CD4-positive, alpha-beta T cell (primary cell): ENCODE results near the gene LBX2. TPM values are rescaled to one million over a fixed set of nuclear protein-coding genes. Genes with fewer than 3 reads are reported as not detected.

Experiments
- ATAC-seq: fragments of 200-7000 bp; cut with Tn5 transposase; one replicate; pipeline ENCODE4 v1.10.0; 2022; ENCODE audit warnings: mild to moderate bottlenecking; ENCODE audit not compliant: poor library complexity
- CTCF ChIA-PET: fragments of 350-600 bp; sonication (Branson Sonifier 250); formaldehyde crosslinking; loops from one replicate; lab custom pipeline; 2021; ENCODE audit warnings: antibody characterized with exemption, inconsistent platforms; lab: Charles Lee
- POLR2A ChIA-PET: fragments of 350-600 bp; sonication (Branson Sonifier 250); formaldehyde crosslinking; loops from one replicate; lab custom pipeline; 2021; ENCODE audit warnings: antibody characterized with exemption, inconsistent platforms; lab: Charles Lee
- DNase-seq, 14 experiments: peaks; one replicate each; pipeline ENCODE4 v3.0.0-alpha.2; 2013 to 2020; ENCODE audit warnings: mixed read lengths in 2 of 14
- H3K27ac ChIP-seq, 2 donors: one replicate each; pipeline versions ENCODE4 v1.5.1 to v1.7.0; 2013; ENCODE audit warnings: low read length in 2 of 2, low read depth in 1 of 2, mild to moderate bottlenecking in 1 of 2
- H3K27me3 ChIP-seq, 2 experiments: 1 replicate in 1 of 2; 2 replicates in 1 of 2; pipeline versions ENCODE4 v1.6.1 to v1.7.0; 2013; ENCODE audit warnings: low read length in 2 of 2, control low read depth in 1 of 2, mild to moderate bottlenecking in 1 of 2, moderate library complexity in 1 of 2; ENCODE audit not compliant: insufficient read depth in 2 of 2, control insufficient read depth in 1 of 2
- H3K36me3 ChIP-seq: one replicate; pipeline ENCODE4 v1.6.1; 2013; ENCODE audit warnings: low read length, control low read depth; ENCODE audit not compliant: insufficient read depth
- H3K4me1 ChIP-seq: one replicate; pipeline ENCODE4 v1.6.1; 2013; ENCODE audit warnings: low read length, control low read depth; ENCODE audit not compliant: insufficient read depth
- H3K4me3 ChIP-seq: one replicate; pipeline ENCODE4 v1.5.1; 2013; ENCODE audit warnings: mild to moderate bottlenecking, low read length, moderate library complexity
- H3K9me3 ChIP-seq, 2 experiments: 1 replicate in 1 of 2; 2 replicates in 1 of 2; pipeline versions ENCODE4 v1.6.1 to v1.7.0; 2013; ENCODE audit warnings: low read length in 2 of 2, mild to moderate bottlenecking in 2 of 2, control low read depth in 1 of 2, moderate library complexity in 1 of 2; ENCODE audit not compliant: control insufficient read depth in 1 of 2, insufficient read depth in 1 of 2
- H3K27ac Mint-ChIP-seq: one replicate; pipeline ENCODE4 v1.8.0; 2020; ENCODE audit warnings: mixed read lengths
- H3K27me3 Mint-ChIP-seq: one replicate; pipeline ENCODE4 v1.8.0; 2021; ENCODE audit warnings: mixed read lengths
- H3K36me3 Mint-ChIP-seq: one replicate; pipeline ENCODE4 v1.8.0; 2021; ENCODE audit warnings: low read depth, mixed read lengths
- H3K4me1 Mint-ChIP-seq: one replicate; pipeline ENCODE4 v1.8.0; 2021; ENCODE audit warnings: low read depth, mixed read lengths
- H3K4me3 Mint-ChIP-seq: one replicate; pipeline ENCODE4 v1.8.0; 2020; ENCODE audit warnings: mild to moderate bottlenecking, mixed read lengths
- H3K9me3 Mint-ChIP-seq: one replicate; pipeline ENCODE4 v1.8.0; 2020; ENCODE audit warnings: mixed read lengths
- intact Hi-C, 2 experiments: fragments of 100-400 bp; cut with DNase I in 1 of 2; cut with micrococcal nuclease in 1 of 2; formaldehyde crosslinking; loops; one replicate each; pipeline versions ENCODE4 v1.15.1 to v1.9.0; 2023 to 2025; cut with DNase I, micrococcal nuclease
- total RNA-seq, 174 experiments: library from RNA in 2 of 174; stranded (reverse) in 2 of 174; gene quantifications; one replicate each; pipeline ENCODE4 v1.2.3 and lab custom pipeline; 2021 to 2026
- TF ChIP-seq, protein P1 (sequence below): fragments of 200-600 bp; IDR thresholded peaks from one replicate; pipeline ENCODE4 v1.8.0; 2022; ENCODE audit warnings: antibody characterized with exemption, mild to moderate bottlenecking

Gene LBX2
- total RNA-seq, 2 experiments from 2014 or later, result not detected

GRCh38 chr2:74529357-74530238, 30.2 kb upstream of the LBX2 start, which contains the start of the genes AUP1 and HTRA2:
TSS of gene AUP1 (minus strand) at chr2:74529706. CDS start at chr2:74529629, 77 bp downstream.
TSS of gene HTRA2 (plus strand) at chr2:74529933. CDS start at chr2:74530007, 74 bp downstream.
- ATAC-seq (peak; percentile 90), DNase-seq (peak; percentile 69 to 94 (median 80))
- peaks cover 42% of the 10 kb centered on the region for H3K36me3 ChIP-seq
- ChIA-PET CTCF (interaction anchor here (1.5 to 4.6 kb wide), 5 partner anchors 15 to 75 kb away, joined by 3 to 34 read pairs (median 6); partner anchors contain the start of genes CCDC142, INO80B, PCGF1 and TLX2), POLR2A (interaction anchor here (0.7 to 3.8 kb wide), 17 partner anchors 9 to 706 kb away, joined by 3 to 37 read pairs (median 10); partner anchors contain the start of genes CCDC142, INO80B, LBX2 and MRPL53)
- Mint-ChIP-seq H3K27ac (peak within 1 kb of the TSS; percentile 89), H3K36me3 (peaks cover 57% of the 10 kb centered on the region), H3K4me1 (peaks cover 42% of the 10 kb centered on the region), H3K27me3 (no peaks in the 10 kb centered on the region), H3K9me3 (no peaks in the 10 kb centered on the region), H3K4me3 (peak within 1 kb of the TSS; percentile 92)
- peak within 1 kb of the TSS; percentile 79 to 86 for H3K27ac ChIP-seq
- peak within 1 kb of the TSS; percentile 84 for H3K4me3 ChIP-seq
- intact Hi-C loops, result loop anchor here (1.0 to 10.0 kb wide), 9 partner anchors 15 to 705 kb away; partner anchors contain the start of genes DOK1 (in 2 of the 2), CCDC142 (in 1 of the 2), PCGF1 (in 1 of the 2) and STAMBP (in 1 of the 2)
- H3K9me3 ChIP-seq, result peaks cover 0 to 6% of the 10 kb centered on the region in 2 experiments
- H3K27me3 ChIP-seq, result no peaks in the 10 kb centered on the region
- TF ChIP-seq, protein P1, sequence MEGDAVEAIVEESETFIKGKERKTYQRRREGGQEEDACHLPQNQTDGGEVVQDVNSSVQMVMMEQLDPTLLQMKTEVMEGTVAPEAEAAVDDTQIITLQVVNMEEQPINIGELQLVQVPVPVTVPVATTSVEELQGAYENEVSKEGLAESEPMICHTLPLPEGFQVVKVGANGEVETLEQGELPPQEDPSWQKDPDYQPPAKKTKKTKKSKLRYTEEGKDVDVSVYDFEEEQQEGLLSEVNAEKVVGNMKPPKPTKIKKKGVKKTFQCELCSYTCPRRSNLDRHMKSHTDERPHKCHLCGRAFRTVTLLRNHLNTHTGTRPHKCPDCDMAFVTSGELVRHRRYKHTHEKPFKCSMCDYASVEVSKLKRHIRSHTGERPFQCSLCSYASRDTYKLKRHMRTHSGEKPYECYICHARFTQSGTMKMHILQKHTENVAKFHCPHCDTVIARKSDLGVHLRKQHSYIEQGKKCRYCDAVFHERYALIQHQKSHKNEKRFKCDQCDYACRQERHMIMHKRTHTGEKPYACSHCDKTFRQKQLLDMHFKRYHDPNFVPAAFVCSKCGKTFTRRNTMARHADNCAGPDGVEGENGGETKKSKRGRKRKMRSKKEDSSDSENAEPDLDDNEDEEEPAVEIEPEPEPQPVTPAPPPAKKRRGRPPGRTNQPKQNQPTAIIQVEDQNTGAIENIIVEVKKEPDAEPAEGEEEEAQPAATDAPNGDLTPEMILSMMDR, result no peak
- peaks cover 35% of the 10 kb centered on the region for H3K4me1 ChIP-seq

- DNase-seq (peak in 2 of 14 experiments; percentile 14 to 28), ATAC-seq (peak; percentile 1)
- Histone ChIP-seq H3K9me3 (peaks cover 0 to 6% of the 10 kb centered on the region in 2 experiments), H3K27me3 (no peaks in the 10 kb centered on the region), H3K36me3 (peaks cover 42% of the 10 kb centered on the region), H3K27ac (peak overlapping the region; percentile 79 to 86), H3K4me1 (peaks cover 35% of the 10 kb centered on the region), H3K4me3 (peak overlapping the region; percentile 84)
- Mint-ChIP-seq H3K27ac (peak overlapping the region; percentile 89), H3K27me3 (no peaks in the 10 kb centered on the region), H3K4me1 (peaks cover 42% of the 10 kb centered on the region), H3K36me3 (peaks cover 57% of the 10 kb centered on the region), H3K9me3 (no peaks in the 10 kb centered on the region), H3K4me3 (peak overlapping the region; percentile 92)
- TF ChIP-seq, protein P1, result no peak
- CTCF ChIA-PET, result interaction anchor here (0.8 to 4.6 kb wide), 6 partner anchors 14 to 74 kb away, joined by 3 to 34 read pairs (median 5); partner anchors contain the start of genes CCDC142, INO80B, PCGF1 and TLX2
- intact Hi-C loops, result loop anchor here (1.0 to 2.0 kb wide), 5 partner anchors 14 to 46 kb away; partner anchors contain the start of genes CCDC142 (in 1 of the 2), DOK1 (in 1 of the 2), PCGF1 (in 1 of the 2) and TLX2 (in 1 of the 2)
- POLR2A ChIA-PET, result interaction anchor here (1.4 to 3.8 kb wide), 13 partner anchors 8 to 137 kb away, joined by 4 to 37 read pairs (median 11); partner anchors contain the start of genes CCDC142, INO80B, LBX2 and MRPL53
Observed at GRCh38 chr2:74528600-74529356, 29.4 kb upstream of the LBX2 start.
